ENCODE data around the gene CDCA3. TPM values are rescaled to one million over a fixed set of nuclear protein-coding genes. Genes with fewer than 3 reads are reported as not detected.

The CDCA3 gene
- total RNA-seq, 6 experiments from 2014 or later = 0.62 to 1.7 (median 1.3) TPM

GRCh38 chr12:6849427-6849826 is 1.7 kb downstream of the CDCA3 start:
- peaks cover 0 to 14% (median 5%) of the 10 kb centered on the region in 4 donors for H3K4me1 ChIP-seq
- 76% methylated on average over 2 of the region's 2 CpGs for WGBS (ENCODE audit: insufficient coverage, low coverage, low lambda C conversion rate, missing lambda C conversion rate)
- no peak for DNase-seq
- H3K27me3 ChIP-seq = no peaks in the 10 kb centered on the region
- no peak overlapping the region for H3K27ac ChIP-seq
- no peaks in the 10 kb centered on the region for H3K9me3 ChIP-seq
- TF ChIP-seq POLR2A (IDR thresholded peaks at IDR 0.05) = no peak
- TF ChIP-seq CTCF (IDR thresholded peaks at IDR 0.05) = no peak
- H3K4me3 ChIP-seq = no peak overlapping the region
- no peak for ATAC-seq
- intact Hi-C loops (cut with DNase I) = no loop called here
- no peaks in the 10 kb centered on the region for H3K36me3 ChIP-seq

GRCh38 chr12:6847676-6848075 is 3.4 kb downstream of the CDCA3 start:
- 83% methylated on average over 2 of the region's 2 CpGs for WGBS (ENCODE audit: insufficient coverage, low coverage, low lambda C conversion rate, missing lambda C conversion rate)
- ATAC-seq = no peak
- Histone ChIP-seq H3K4me3 (no peak overlapping the region), H3K4me1 (no peaks in the 10 kb centered on the region), H3K27me3 (no peaks in the 10 kb centered on the region), H3K9me3 (no peaks in the 10 kb centered on the region), H3K36me3 (no peaks in the 10 kb centered on the region), H3K27ac (no peak overlapping the region)
- TF ChIP-seq CTCF (IDR thresholded peaks at IDR 0.05) (no peak), POLR2A (IDR thresholded peaks at IDR 0.05) (no peak)
- intact Hi-C loops (cut with DNase I) = no loop called here
- no peak for DNase-seq

GRCh38 chr12:6846316-6846869 is 4.7 kb downstream of the CDCA3 start:
- H3K36me3 ChIP-seq = no peaks in the 10 kb centered on the region
- DNase-seq = no peak

DNA sequence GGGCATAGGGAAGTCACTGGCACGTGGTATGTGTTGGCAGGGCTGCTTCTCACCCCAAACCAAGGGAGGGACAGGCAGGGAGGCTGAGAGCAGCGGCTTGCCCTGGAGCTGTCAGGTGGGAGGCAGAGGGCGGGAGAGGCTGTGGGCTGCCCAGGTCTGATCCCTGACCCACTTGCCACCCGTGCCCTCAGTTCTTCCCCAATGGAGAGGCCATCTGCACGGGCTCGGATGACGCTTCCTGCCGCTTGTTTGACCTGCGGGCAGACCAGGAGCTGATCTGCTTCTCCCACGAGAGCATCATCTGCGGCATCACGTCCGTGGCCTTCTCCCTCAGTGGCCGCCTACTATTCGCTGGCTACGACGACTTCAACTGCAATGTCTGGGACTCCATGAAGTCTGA is 5.7 kb downstream of the CDCA3 start:
- no peak for ATAC-seq
- no peak for DNase-seq
- TF ChIP-seq CTCF (IDR thresholded peaks at IDR 0.05) (no peak), POLR2A (IDR thresholded peaks at IDR 0.05) (no peak)
- Histone ChIP-seq H3K4me1 (no peaks in the 10 kb centered on the region), H3K9me3 (no peaks in the 10 kb centered on the region), H3K36me3 (no peaks in the 10 kb centered on the region), H3K4me3 (no peak overlapping the region), H3K27ac (no peak overlapping the region), H3K27me3 (no peaks in the 10 kb centered on the region)
- intact Hi-C loops (cut with DNase I) = no loop called here
- 100% methylated on average over 3 of the region's 17 CpGs for WGBS (ENCODE audit: insufficient coverage, low coverage, low lambda C conversion rate, missing lambda C conversion rate)

More at GRCh38 chr12:6846316-6846869, 4.7 kb downstream of the CDCA3 start:
- WGBS (ENCODE audit: insufficient coverage, low coverage, low lambda C conversion rate, missing lambda C conversion rate) = 84% methylated on average over 7 of the region's 7 CpGs
- TF ChIP-seq CTCF (IDR thresholded peaks at IDR 0.05) = no peak
- TF ChIP-seq POLR2A (IDR thresholded peaks at IDR 0.05) = no peak
- intact Hi-C loops (cut with DNase I) = no loop called here
- no peaks in the 10 kb centered on the region for H3K27me3 ChIP-seq
- H3K4me3 ChIP-seq = no peak overlapping the region
- no peak overlapping the region for H3K27ac ChIP-seq
- H3K9me3 ChIP-seq = no peaks in the 10 kb centered on the region
- no peaks in the 10 kb centered on the region for H3K4me1 ChIP-seq
- no peak for ATAC-seq
